CD4-positive, alpha-beta T cell treated with Interferon alpha-2 for 1 hour (primary cell): ENCODE data around the gene CCL14.
A peak's percentile ranks its signal among the peaks of the same experiment; 100 is the strongest.

Experiments used
- DNase-seq, 2 donors: peaks; one replicate each; pipeline ENCODE4 v3.0.0-alpha.2; 2020 to 2022

Gene CCL14

GRCh38 chr17:35988164-35988563 lies 1.6 kb upstream of the CCL14 start:
- DNase-seq: no peak

- no peak for DNase-seq
Observed at GRCh38 chr17:35984140-35984539, 2.4 kb downstream of the CCL14 start.

GRCh38 chr17:35982409-35983191 lies 3.9 kb downstream of the CCL14 start:
- no peak for DNase-seq

- peak in 1 of 2 donors; percentile 5 for DNase-seq
Observed at GRCh38 chr17:35981908-35982330, 4.6 kb downstream of the CCL14 start.

- no peak for DNase-seq
Observed at GRCh38 chr17:35981246-35981645, 5.3 kb downstream of the CCL14 start, which contains the start of gene CCL16. Gene CCL16 (minus strand): TSS chr17:35981497. CDS start chr17:35981420, 77 bp downstream.

GRCh38 chr17:35978346-35978745 lies 8.2 kb downstream of the CCL14 start:
- DNase-seq: no peak

- DNase-seq: no peak
Observed at GRCh38 chr17:35977509-35977908, 9.0 kb downstream of the CCL14 start.

GRCh38 chr17:35973333-35974260 lies 12.9 kb downstream of the CCL14 start:
- no peak for DNase-seq

- DNase-seq: no peak
Observed at GRCh38 chr17:35972945-35973332, 13.6 kb downstream of the CCL14 start.

- no peak for DNase-seq
Observed at GRCh38 chr17:35972535-35972934, 14.0 kb downstream of the CCL14 start.

- no peak for DNase-seq
Observed at GRCh38 chr17:35972066-35972465, 14.5 kb downstream of the CCL14 start.

- peak; percentile 71 to 78 for DNase-seq
Observed at GRCh38 chr17:35969558-35970380, 16.8 kb downstream of the CCL14 start.

GRCh38 chr17:35968520-35969054 lies 17.9 kb downstream of the CCL14 start:
- DNase-seq: no peak

GRCh38 chr17:35965272-35965671 lies 21.3 kb downstream of the CCL14 start:
- no peak for DNase-seq

GRCh38 chr17:35963663-35964062 lies 22.9 kb downstream of the CCL14 start:
- DNase-seq: no peak

GRCh38 chr17:35953720-35954119 lies 32.8 kb downstream of the CCL14 start:
- no peak for DNase-seq

- DNase-seq: no peak
Observed at GRCh38 chr17:35949401-35949800, 37.1 kb downstream of the CCL14 start.

GRCh38 chr17:35948092-35948491 lies 38.4 kb downstream of the CCL14 start:
- no peak for DNase-seq

GRCh38 chr17:35947156-35947585 lies 39.4 kb downstream of the CCL14 start:
- DNase-seq: peak; percentile 48 to 64

- DNase-seq: no peak
Observed at GRCh38 chr17:35944151-35944550, 42.4 kb downstream of the CCL14 start.

GRCh38 chr17:35943537-35943936 lies 43.0 kb downstream of the CCL14 start, which contains the start of gene LYZL6:
Gene LYZL6 (minus strand): TSS chr17:35943713. CDS start chr17:35939356, 4,357 bp downstream.
- no peak for DNase-seq

- no peak for DNase-seq
Observed at GRCh38 chr17:35942588-35943186, 43.8 kb downstream of the CCL14 start.
